GM13977 (cell line): Measurements from ENCODE around the gene SNX33.

Source experiments
- DNase-seq: peaks from one replicate; pipeline ENCODE4 v3.0.0; 2012; ENCODE audit warnings: low spot score
- CTCF ChIP-seq: IDR thresholded peaks from 2 replicates; pipeline ENCODE4 v1.5.1; 2012; ENCODE audit warnings: mild to moderate bottlenecking, control low read depth; ENCODE audit not compliant: insufficient read depth; ENCODE audit errors: extremely low read depth, missing control alignments
- in situ Hi-C: fragments of 300-500 bp; cut with MboI; formaldehyde crosslinking; loops from one replicate; pipeline ENCODE4 v1.12.0; 2022; ENCODE audit warnings: low sequenced_read_pairs, low pct_unique_long_range_greater_than_20kb, mixed read lengths, inconsistent platforms; ENCODE audit not compliant: unreplicated experiment

SNX33 gene

GRCh38 chr15:75672646-75673425, 25.1 kb downstream of the SNX33 start:
- DNase-seq = no peak
- no peak for TF ChIP-seq CTCF
- in situ Hi-C loops = no loop called here

- in situ Hi-C loops = no loop called here
- DNase-seq = no peak
- no peak for TF ChIP-seq CTCF
Observed at GRCh38 chr15:75673426-75674235, 25.9 kb downstream of the SNX33 start.

- DNase-seq = no peak
- in situ Hi-C loops = no loop called here
- TF ChIP-seq CTCF = no peak
Observed at GRCh38 chr15:75674366-75674765, 26.7 kb downstream of the SNX33 start.

- in situ Hi-C loops = no loop called here
- no peak for DNase-seq
- TF ChIP-seq CTCF = no peak
Observed at GRCh38 chr15:75675579-75676404, 28.1 kb downstream of the SNX33 start.

GRCh38 chr15:75676688-75677464, 29.2 kb downstream of the SNX33 start:
- DNase-seq = no peak
- in situ Hi-C loops = no loop called here
- TF ChIP-seq CTCF = no peak
